A673 (cell line): ENCODE data around the gene DLEC1. TPM values are rescaled to one million over a fixed set of nuclear protein-coding genes. Genes with fewer than 3 reads are reported as not detected.

Source experiments
- BruUV-seq: library from RNA; stranded (reverse); fragments of 400-500 nt; replicated peaks from 2 replicates; lab custom pipeline; 2021; lab: Mats Ljungman, UMichigan
- CTCF ChIA-PET: fragments of 300-600 bp; sonication (Branson Sonifier 250); formaldehyde crosslinking; loops from one replicate; lab custom pipeline; 2022; ENCODE audit warnings: antibody characterized with exemption; lab: Charles Lee
- POLR2A ChIA-PET: fragments of 300-600 bp; sonication (Branson Sonifier 250); formaldehyde crosslinking; loops from one replicate; lab custom pipeline; 2022; ENCODE audit warnings: antibody characterized with exemption; ENCODE audit not compliant: low non-redundant PET; lab: Charles Lee
- DNase-seq: peaks from one replicate; pipeline ENCODE4 v3.0.0-alpha.2; 2015; ENCODE audit warnings: low spot score
- H3K27ac ChIP-seq: fragments of 200-600 bp; sonication (generic); 2 replicates; pipeline ENCODE4 v1.5.1; 2016; ENCODE audit warnings: mixed run types, low read depth, mild to moderate bottlenecking, mixed read lengths, antibody characterized with exemption, low read length; ENCODE audit not compliant: poor library complexity, severe bottlenecking
- H3K27me3 ChIP-seq: fragments of 200-600 bp; sonication (generic); replicated peaks from 2 replicates; pipeline ENCODE4 v1.6.1; 2017; ENCODE audit warnings: mixed run types, low read depth, mild to moderate bottlenecking, mixed read lengths, antibody characterized with exemption, low read length; ENCODE audit not compliant: insufficient read depth, poor library complexity
- H3K36me3 ChIP-seq: fragments of 200-600 bp; sonication (generic); 2 replicates; pipeline ENCODE4 v1.6.1; 2016; ENCODE audit warnings: mixed run types, mild to moderate bottlenecking, mixed read lengths, antibody characterized with exemption, low read length; ENCODE audit not compliant: insufficient read depth, poor library complexity, severe bottlenecking
- H3K4me1 ChIP-seq: fragments of 200-600 bp; sonication (generic); 2 replicates; pipeline ENCODE4 v1.6.1; 2017; ENCODE audit warnings: mixed run types, mild to moderate bottlenecking, mixed read lengths, antibody characterized with exemption, low read length; ENCODE audit not compliant: insufficient read depth, poor library complexity, severe bottlenecking
- H3K4me3 ChIP-seq: fragments of 200-600 bp; sonication (generic); 2 replicates; pipeline ENCODE4 v1.5.1; 2016; ENCODE audit warnings: low read depth, mixed run types, mild to moderate bottlenecking, mixed read lengths, low read length; ENCODE audit not compliant: poor library complexity, severe bottlenecking
- H3K9me3 ChIP-seq: fragments of 200-600 bp; sonication (generic); 2 replicates; pipeline ENCODE4 v1.6.1; 2016; ENCODE audit warnings: mixed run types, low read depth, mild to moderate bottlenecking, mixed read lengths, antibody characterized with exemption, low read length; ENCODE audit not compliant: poor library complexity, severe bottlenecking
- CTCF ChIP-seq: fragments of 300-800, 200-600 bp; sonication (generic); conservative IDR thresholded peaks from 2 replicates; pipeline ENCODE4 v1.5.1; 2017; ENCODE audit warnings: low read depth, mild to moderate bottlenecking, antibody characterized with exemption, low read length, moderate library complexity, mixed read lengths
- EZH2 ChIP-seq: fragments of 200-600 bp; sonication (generic); IDR thresholded peaks from 2 replicates; pipeline ENCODE4 v1.6.1; 2017; ENCODE audit warnings: borderline replicate concordance, low read depth, mild to moderate bottlenecking, mixed read lengths, antibody characterized with exemption, low read length; ENCODE audit not compliant: poor library complexity, severe bottlenecking
- intact Hi-C: fragments of 100-400 bp; cut with micrococcal nuclease; formaldehyde crosslinking; loops from one replicate; pipeline ENCODE4 v1.10.0; 2022; ENCODE audit not compliant: unreplicated experiment
- total RNA-seq: library from RNA; stranded (reverse); gene quantifications from 2 replicates; pipeline ENCODE4 v1.2.3, GENCODE V29; 2021

Gene DLEC1
- total RNA-seq, 1 experiment from 2014 or later: not detected

- no TSS peak for BruUV-seq
- Histone ChIP-seq H3K4me3 (no peak overlapping the region), H3K9me3 (no peaks in the 10 kb centered on the region), H3K4me1 (no peaks in the 10 kb centered on the region), H3K27me3 (no peaks in the 10 kb centered on the region), H3K27ac (no peak overlapping the region), H3K36me3 (no peaks in the 10 kb centered on the region)
- intact Hi-C loops: loop anchor here (10.0 kb wide), 1 partner anchor 174 kb away; the partner anchor contains the start of gene SLC22A14
- ChIA-PET CTCF (no interaction called here), POLR2A (no interaction called here)
- no peak for TF ChIP-seq CTCF
- TF ChIP-seq EZH2: no peak
- DNase-seq: no peak
Observed at GRCh38 chr3:38110314-38111050, 71.5 kb downstream of the DLEC1 start.

- no peak for DNase-seq
- no peaks in the 10 kb centered on the region for H3K27me3 ChIP-seq
- no TSS peak for BruUV-seq
- no peak for TF ChIP-seq EZH2
- no peak for TF ChIP-seq CTCF
- no peaks in the 10 kb centered on the region for H3K36me3 ChIP-seq
- intact Hi-C loops: loop anchor here (10.0 kb wide), 1 partner anchor 174 kb away; the partner anchor contains the start of gene SLC22A14
- POLR2A ChIA-PET: no interaction called here
- CTCF ChIA-PET: no interaction called here
- H3K27ac ChIP-seq: no peak overlapping the region
- H3K4me3 ChIP-seq: no peak overlapping the region
- no peaks in the 10 kb centered on the region for H3K4me1 ChIP-seq
- H3K9me3 ChIP-seq: no peaks in the 10 kb centered on the region
Observed at GRCh38 chr3:38111201-38111600, 72.2 kb downstream of the DLEC1 start.

GRCh38 chr3:38111696-38112377 lies 72.8 kb downstream of the DLEC1 start:
- no peaks in the 10 kb centered on the region for H3K4me1 ChIP-seq
- no peaks in the 10 kb centered on the region for H3K9me3 ChIP-seq
- no peaks in the 10 kb centered on the region for H3K36me3 ChIP-seq
- H3K4me3 ChIP-seq: no peak overlapping the region
- intact Hi-C loops: loop anchor here (10.0 kb wide), 1 partner anchor 173 kb away; the partner anchor contains the start of gene SLC22A14
- ChIA-PET CTCF (no interaction called here), POLR2A (no interaction called here)
- no peaks in the 10 kb centered on the region for H3K27me3 ChIP-seq
- no TSS peak for BruUV-seq
- no peak for DNase-seq
- TF ChIP-seq EZH2: no peak
- TF ChIP-seq CTCF: no peak
- H3K27ac ChIP-seq: no peak overlapping the region
